ENCODE measurements around the gene FLVCR2.

Gene FLVCR2

GRCh38 chr14:75554482-75554881 is 23.9 kb upstream of the FLVCR2 start:
- no peak for DNase-seq (ENCODE audit: low read depth in 2 of 2)

- no peak for DNase-seq (ENCODE audit: low read depth in 2 of 2)
These were observed 20.0 kb upstream of the FLVCR2 start for GRCh38 chr14:75558440-75558839.

GRCh38 chr14:75559045-75559444 is 19.4 kb upstream of the FLVCR2 start:
- DNase-seq (ENCODE audit: low read depth in 2 of 2), result no peak

GRCh38 chr14:75559451-75560222 is 18.8 kb upstream of the FLVCR2 start:
- DNase-seq (ENCODE audit: low read depth in 2 of 2), result peak; percentile 55 to 61

- DNase-seq (ENCODE audit: low read depth in 2 of 2), result no peak
These were observed 17.4 kb upstream of the FLVCR2 start for GRCh38 chr14:75561013-75561432.

- peak; percentile 75 to 82 for DNase-seq (ENCODE audit: low read depth in 2 of 2)
These were observed 16.3 kb upstream of the FLVCR2 start for GRCh38 chr14:75562089-75562488.

GRCh38 chr14:75562489-75562888 is 15.9 kb upstream of the FLVCR2 start:
- DNase-seq (ENCODE audit: low read depth in 2 of 2), result no peak

- no peak for DNase-seq (ENCODE audit: low read depth in 2 of 2)
These were observed 14.5 kb upstream of the FLVCR2 start for GRCh38 chr14:75563931-75564330.

- no peak for DNase-seq (ENCODE audit: low read depth in 2 of 2)
These were observed 13.4 kb upstream of the FLVCR2 start for GRCh38 chr14:75565056-75565455.

GRCh38 chr14:75566321-75566720 is 12.1 kb upstream of the FLVCR2 start:
- DNase-seq (ENCODE audit: low read depth in 2 of 2), result peak; percentile 85 to 87

- no peak for DNase-seq (ENCODE audit: low read depth in 2 of 2)
These were observed 11.7 kb upstream of the FLVCR2 start for GRCh38 chr14:75566752-75567151.

GRCh38 chr14:75568140-75568539 is 10.3 kb upstream of the FLVCR2 start:
- no peak for DNase-seq (ENCODE audit: low read depth in 2 of 2)

GRCh38 chr14:75568791-75569190 is 9.6 kb upstream of the FLVCR2 start:
- DNase-seq (ENCODE audit: low read depth in 2 of 2), result no peak

GRCh38 chr14:75570797-75571196 is 7.6 kb upstream of the FLVCR2 start:
- no peak for DNase-seq (ENCODE audit: low read depth in 2 of 2)

GRCh38 chr14:75572104-75572503 is 6.3 kb upstream of the FLVCR2 start:
- DNase-seq (ENCODE audit: low read depth in 2 of 2), result no peak

- no peak for DNase-seq (ENCODE audit: low read depth in 2 of 2)
These were observed 1.3 kb upstream of the FLVCR2 start for GRCh38 chr14:75577090-75577489.

GRCh38 chr14:75577729-75578101 is 705 bp upstream of the FLVCR2 start:
- DNase-seq (ENCODE audit: low read depth in 2 of 2), result peak; percentile 59 to 66

GRCh38 chr14:75578786-75579337 is 442 bp downstream of the FLVCR2 start:
- no peak for DNase-seq (ENCODE audit: low read depth in 2 of 2)

GRCh38 chr14:75579338-75579864 is 981 bp downstream of the FLVCR2 start:
- no peak for DNase-seq (ENCODE audit: low read depth in 2 of 2)

- DNase-seq (ENCODE audit: low read depth in 2 of 2), result no peak
These were observed 1.5 kb downstream of the FLVCR2 start for GRCh38 chr14:75579882-75580281.

- DNase-seq (ENCODE audit: low read depth in 2 of 2), result no peak
These were observed 9.0 kb downstream of the FLVCR2 start for GRCh38 chr14:75587388-75587787.

GRCh38 chr14:75589931-75590330 is 11.5 kb downstream of the FLVCR2 start:
- DNase-seq (ENCODE audit: low read depth in 2 of 2), result no peak

- no peak for DNase-seq (ENCODE audit: low read depth in 2 of 2)
These were observed 13.0 kb downstream of the FLVCR2 start for GRCh38 chr14:75591331-75591946.
